ENCODE data around the gene STRN3.

The STRN3 gene

DNA sequence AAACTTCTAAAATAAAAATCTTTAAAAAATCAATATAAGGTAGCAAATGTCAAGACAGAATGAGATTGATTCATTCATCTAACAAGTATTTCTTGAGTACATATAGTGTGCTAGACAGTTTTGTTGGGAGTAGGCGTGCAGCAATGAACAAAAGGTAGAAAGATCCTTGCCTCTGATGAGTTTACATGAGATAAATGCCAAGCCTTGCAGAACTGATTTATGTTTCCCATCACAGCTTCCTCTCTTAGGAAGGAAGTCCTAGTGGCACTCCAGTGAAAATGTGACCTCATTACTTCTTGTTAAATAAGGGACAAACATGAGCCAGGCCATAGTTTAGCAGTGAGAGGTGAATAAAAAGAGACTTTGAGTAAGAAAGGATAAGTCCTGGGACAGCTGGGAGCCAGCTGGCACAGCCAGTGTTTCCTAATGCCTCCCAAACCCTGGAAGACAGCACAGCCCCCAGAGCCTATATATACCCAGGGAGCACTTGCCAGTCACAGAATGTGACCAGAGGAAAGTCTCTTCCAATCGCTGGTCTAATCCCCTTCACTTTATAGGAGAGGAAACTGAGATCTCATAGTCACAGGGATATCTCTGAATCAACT, 156.5 kb downstream of the STRN3 start:
- DNase-seq: no peak

DNA sequence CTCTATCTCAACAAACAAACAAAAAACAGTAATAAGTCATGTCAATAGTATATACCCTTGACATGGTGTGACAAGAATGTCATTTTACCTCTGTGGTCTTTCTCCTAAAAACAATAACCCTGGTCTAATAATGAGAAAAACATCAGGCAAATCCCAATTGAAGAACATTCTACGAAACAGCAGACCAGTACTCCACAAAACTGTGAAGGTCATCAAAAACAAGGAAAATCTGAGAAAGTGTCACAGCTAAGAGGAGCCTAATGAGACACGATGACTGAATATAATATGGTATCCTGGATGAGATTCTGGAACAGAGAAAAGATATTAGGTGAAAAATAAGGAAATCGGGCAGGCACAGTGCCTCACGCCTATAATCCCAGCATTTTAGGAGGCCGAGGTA, 157.4 kb downstream of the STRN3 start:
- DNase-seq: no peak

DNA sequence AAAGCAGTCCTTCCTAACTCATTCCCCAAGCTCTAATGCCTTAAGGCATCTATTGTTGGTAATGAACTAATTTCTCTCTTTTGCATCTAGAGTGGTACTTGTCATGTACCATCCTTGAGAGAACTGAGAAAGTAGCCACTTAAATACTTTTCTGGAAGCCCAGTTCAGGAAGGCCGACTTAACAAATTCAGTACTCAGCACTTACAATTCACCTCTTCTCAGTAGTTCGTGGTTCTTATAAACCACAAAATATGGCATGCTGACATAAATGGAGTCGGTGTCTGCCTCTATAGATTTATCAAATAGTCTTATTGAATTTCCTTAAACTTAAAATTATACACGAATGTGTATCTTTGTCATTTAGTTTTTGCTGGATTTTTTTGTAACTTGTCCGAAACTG, 161.2 kb downstream of the STRN3 start:
- DNase-seq: no peak

DNA sequence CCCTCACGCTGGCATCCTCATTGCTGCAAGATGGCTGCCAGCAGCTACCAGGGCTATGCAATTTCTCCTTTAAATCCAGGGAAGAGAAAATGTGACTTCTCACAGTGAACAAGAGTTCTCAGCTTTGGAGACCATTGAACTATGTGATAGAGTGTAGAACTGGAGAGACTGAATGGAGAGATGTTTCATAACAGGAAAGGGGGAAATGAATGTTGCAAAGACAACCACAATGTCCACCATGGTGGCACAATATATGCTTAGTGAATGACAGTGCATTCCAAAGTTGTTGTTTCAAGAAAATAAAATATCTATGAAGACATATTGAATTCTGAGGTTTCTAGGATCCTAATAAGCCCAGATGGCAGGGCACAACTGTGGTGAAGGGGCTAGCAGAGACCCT, 165.0 kb downstream of the STRN3 start:
- DNase-seq: no peak

DNA sequence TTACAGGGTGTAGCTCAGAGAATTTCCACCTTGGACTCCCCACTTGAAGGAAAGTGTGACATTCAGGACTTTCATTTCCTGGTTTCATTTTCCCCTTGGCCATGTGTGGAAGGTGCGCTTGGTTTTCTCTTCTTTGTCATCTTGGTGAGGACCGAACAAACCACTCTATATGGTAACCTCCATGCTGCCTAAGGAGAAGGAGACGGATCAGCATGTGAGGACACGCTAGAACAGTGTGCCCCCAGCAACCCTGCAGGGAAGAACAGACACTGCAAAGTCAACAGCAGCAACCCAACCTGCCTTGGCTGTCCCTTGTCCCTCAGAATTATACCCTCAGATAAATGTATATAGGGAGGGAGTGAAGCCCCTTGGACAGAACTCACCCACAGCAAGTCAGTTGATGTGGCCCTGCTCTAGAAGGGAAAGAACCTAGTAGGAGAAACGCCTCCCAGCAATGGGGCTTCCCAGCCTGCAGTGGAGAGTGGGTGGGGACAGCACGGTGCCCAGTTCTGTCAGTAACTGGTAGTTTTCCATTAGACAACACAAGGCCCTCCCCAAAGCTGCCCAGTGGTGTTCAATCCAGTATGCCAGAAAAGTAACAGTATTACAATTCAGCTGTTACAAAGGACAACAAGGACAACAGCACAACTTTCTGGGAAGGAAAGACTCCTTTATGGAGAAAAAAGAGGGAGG, 170.7 kb downstream of the STRN3 start:
- no peak for DNase-seq

DNA sequence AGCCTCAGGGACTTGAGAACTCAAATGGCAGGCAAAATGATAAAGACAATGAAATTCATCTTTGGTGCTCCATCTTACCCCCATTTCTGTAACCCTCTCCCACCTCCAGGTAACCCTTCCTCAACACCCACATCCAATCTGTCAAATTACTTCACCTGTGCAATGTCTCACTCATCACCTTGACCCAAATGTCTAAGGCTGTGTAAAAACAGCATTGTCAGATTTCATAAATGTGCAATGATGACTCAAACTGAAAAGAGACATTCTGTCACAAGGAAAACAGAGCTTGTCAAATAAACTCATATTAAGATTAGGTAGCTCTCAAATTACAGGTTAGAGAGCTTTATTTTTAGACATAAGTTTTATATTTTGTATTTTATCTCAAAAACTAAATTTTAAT, 171.7 kb downstream of the STRN3 start:
- no peak for DNase-seq

DNA sequence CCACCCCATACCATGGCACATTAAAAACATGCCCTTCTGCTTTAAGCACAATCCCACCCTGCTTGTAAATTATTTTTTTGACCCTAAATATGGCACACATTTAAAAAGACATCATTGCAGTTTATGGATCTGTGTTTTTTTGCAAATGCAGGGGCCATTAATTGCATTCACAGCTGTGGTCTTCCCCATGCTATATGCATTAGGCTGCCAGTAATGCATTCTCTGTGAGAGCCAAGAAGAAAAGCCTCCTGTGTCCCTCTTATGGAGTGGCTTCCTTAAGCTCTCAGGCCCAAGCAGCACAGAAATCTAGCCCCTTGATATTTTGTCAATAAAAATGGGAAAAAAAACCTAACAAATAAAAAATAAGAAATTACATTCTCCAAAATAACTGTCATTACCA, 172.2 kb downstream of the STRN3 start:
- no peak for DNase-seq

DNA sequence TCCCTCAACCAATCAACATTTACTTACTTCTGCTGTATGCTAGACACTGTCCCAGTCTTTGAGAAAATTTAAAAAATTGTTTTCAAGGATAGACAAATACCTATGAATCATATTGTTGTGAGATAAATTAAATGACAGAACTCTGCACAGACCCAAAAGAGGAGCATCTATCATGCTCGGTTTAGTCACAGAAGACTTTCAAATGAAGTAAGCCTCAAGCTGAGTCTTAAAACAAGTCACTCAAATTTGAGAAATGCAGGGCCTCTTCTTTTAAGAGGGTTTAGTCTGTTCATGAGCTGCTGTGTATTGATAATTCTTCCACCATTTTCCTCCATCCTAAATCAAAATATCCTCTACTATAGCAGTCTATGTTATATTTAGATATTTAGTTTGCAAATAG, 176.2 kb downstream of the STRN3 start:
- no peak for DNase-seq

DNA sequence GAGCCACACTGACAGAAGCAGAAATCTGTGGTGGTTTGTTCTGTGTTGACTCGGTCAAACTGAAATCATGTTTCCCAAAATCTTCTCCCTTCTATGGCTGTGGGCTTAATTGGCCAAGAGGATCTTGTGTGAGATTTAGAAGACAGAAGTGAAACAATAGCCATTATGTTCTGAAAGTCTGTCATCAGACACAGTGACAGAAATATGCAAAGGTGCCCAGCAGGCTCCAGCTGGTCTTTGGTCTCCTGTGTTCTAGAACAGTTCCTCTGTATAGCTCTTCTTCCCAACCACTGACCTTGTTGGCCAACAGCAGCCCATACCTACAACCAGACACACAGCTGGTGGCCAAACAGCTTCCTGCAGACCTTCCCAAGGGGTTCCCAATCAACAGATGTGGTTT, 176.8 kb downstream of the STRN3 start:
- DNase-seq: no peak

DNA sequence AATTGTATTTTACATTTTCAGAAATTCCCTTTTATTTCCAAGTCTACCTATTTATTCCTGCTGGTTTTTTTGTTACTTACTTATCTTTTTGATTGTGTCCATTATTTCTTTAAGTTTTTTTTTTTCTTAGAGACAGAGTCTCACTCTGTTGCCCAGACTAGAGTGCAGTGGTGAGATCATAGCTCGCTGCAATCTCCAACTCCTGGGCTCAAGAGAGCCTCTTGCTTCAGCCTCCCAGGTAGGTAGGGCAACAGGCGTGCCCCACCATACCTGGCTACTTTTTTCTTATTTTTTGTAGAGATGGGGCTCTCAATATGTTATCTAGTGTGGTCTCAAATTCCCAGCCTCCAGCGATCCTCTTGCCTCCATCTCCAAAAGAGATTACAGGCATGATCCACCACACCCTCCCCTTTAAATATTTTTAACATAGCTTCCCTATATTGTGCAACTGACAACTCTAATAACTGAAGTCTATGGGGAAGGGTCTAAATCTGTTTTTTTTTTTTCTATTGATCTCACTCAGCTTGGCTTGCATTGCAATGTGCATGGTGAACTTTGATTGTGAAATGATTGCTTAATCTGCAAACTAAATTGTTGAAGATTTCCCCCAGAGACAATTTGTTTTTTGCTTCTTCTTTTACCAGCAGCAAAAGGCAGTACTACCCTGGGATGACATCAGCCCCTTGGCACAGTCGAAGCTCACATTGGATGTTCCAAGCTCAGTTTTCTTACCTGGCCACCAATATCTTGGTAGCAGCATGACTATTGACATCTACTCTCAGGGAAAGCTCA, 177.5 kb downstream of the STRN3 start:
- DNase-seq: no peak

Data from SHP77 (cell line).